Measurements from ENCODE around the gene TDRD5.
"Not testable (repeated sequence)": the region's sequence is repeated elsewhere in the genome, so short reads cannot be mapped to it uniquely, and the experiment has no call there.

The TDRD5 gene

GRCh38 chr1:179599623-179600249, 8.1 kb downstream of the TDRD5 start:
- Histone ChIP-seq H3K9ac (ENCODE audit: low read depth in 1 of 2, low read length in 2 of 2) (no peak overlapping the region), H3K4me3 (ENCODE audit: low read depth in 1 of 2, low read length in 2 of 2) (no peak overlapping the region), H3K4me1 (ENCODE audit: control insufficient read depth in 1 of 2, insufficient read depth in 2 of 2, low read length in 2 of 2) (no peaks in the 10 kb centered on the region), H3K27ac (ENCODE audit: low read depth, low read length) (no peak overlapping the region), H3K9me3 (ENCODE audit: control insufficient read depth in 1 of 2, low read length in 2 of 2) (no peaks in the 10 kb centered on the region), H3K27me3 (ENCODE audit: control insufficient read depth in 1 of 2, insufficient read depth in 2 of 2, low read length in 2 of 2) (no peaks in the 10 kb centered on the region), H3K36me3 (ENCODE audit: control insufficient read depth in 1 of 2, insufficient read depth in 2 of 2, low read length in 2 of 2) (no peaks in the 10 kb centered on the region)

GRCh38 chr1:179601093-179601492, 9.5 kb downstream of the TDRD5 start:
- H3K9ac ChIP-seq (ENCODE audit: low read depth in 1 of 2, low read length in 2 of 2), result no peak overlapping the region
- no peaks in the 10 kb centered on the region for H3K36me3 ChIP-seq (ENCODE audit: control insufficient read depth in 1 of 2, insufficient read depth in 2 of 2, low read length in 2 of 2)
- H3K4me3 ChIP-seq (ENCODE audit: low read depth in 1 of 2, low read length in 2 of 2), result no peak overlapping the region
- H3K27ac ChIP-seq (ENCODE audit: low read depth, low read length), result no peak overlapping the region
- H3K9me3 ChIP-seq (ENCODE audit: control insufficient read depth in 1 of 2, low read length in 2 of 2), result no peaks in the 10 kb centered on the region
- H3K4me1 ChIP-seq (ENCODE audit: control insufficient read depth in 1 of 2, insufficient read depth in 2 of 2, low read length in 2 of 2), result no peaks in the 10 kb centered on the region
- no peaks in the 10 kb centered on the region for H3K27me3 ChIP-seq (ENCODE audit: control insufficient read depth in 1 of 2, insufficient read depth in 2 of 2, low read length in 2 of 2)

- H3K27ac ChIP-seq (ENCODE audit: low read depth, low read length), result no peak overlapping the region
- no peaks in the 10 kb centered on the region for H3K4me1 ChIP-seq (ENCODE audit: control insufficient read depth in 1 of 2, insufficient read depth in 2 of 2, low read length in 2 of 2)
- no peak overlapping the region for H3K4me3 ChIP-seq (ENCODE audit: low read depth in 1 of 2, low read length in 2 of 2)
- H3K27me3 ChIP-seq (ENCODE audit: control insufficient read depth in 1 of 2, insufficient read depth in 2 of 2, low read length in 2 of 2), result no peaks in the 10 kb centered on the region
- H3K36me3 ChIP-seq (ENCODE audit: control insufficient read depth in 1 of 2, insufficient read depth in 2 of 2, low read length in 2 of 2), result no peaks in the 10 kb centered on the region
- H3K9ac ChIP-seq (ENCODE audit: low read depth in 1 of 2, low read length in 2 of 2), result no peak overlapping the region
- H3K9me3 ChIP-seq (ENCODE audit: control insufficient read depth in 1 of 2, low read length in 2 of 2), result no peaks in the 10 kb centered on the region
These were observed 20.7 kb downstream of the TDRD5 start for GRCh38 chr1:179612361-179612760.

DNA sequence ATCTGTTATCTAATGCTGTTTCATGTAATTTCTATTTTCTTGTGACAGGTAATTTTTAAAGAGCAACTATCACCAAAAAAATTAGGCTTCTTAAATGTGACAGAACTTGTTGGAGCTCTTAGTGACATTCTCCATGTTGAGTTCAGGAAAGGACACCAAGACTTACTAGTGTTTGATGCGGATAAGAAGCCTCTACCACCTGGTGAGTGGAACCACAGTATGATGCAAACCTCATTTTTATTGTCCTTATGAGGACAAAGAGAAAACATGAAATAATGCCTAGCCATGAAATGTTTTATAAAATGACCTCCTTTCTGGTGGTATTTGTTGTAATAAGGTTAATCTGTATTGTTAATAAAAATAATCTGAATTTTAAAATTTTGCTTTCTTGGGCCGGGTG, 39.1 kb downstream of the TDRD5 start:
- Histone ChIP-seq H3K9me3 (ENCODE audit: control insufficient read depth in 1 of 2, low read length in 2 of 2) (no peaks in the 10 kb centered on the region), H3K36me3 (ENCODE audit: control insufficient read depth in 1 of 2, insufficient read depth in 2 of 2, low read length in 2 of 2) (no peaks in the 10 kb centered on the region), H3K27me3 (ENCODE audit: control insufficient read depth in 1 of 2, insufficient read depth in 2 of 2, low read length in 2 of 2) (no peaks in the 10 kb centered on the region), H3K4me3 (ENCODE audit: low read depth in 1 of 2, low read length in 2 of 2) (no peak overlapping the region), H3K9ac (ENCODE audit: low read depth in 1 of 2, low read length in 2 of 2) (no peak overlapping the region), H3K27ac (ENCODE audit: low read depth, low read length) (no peak overlapping the region), H3K4me1 (ENCODE audit: control insufficient read depth in 1 of 2, insufficient read depth in 2 of 2, low read length in 2 of 2) (no peaks in the 10 kb centered on the region)

DNA sequence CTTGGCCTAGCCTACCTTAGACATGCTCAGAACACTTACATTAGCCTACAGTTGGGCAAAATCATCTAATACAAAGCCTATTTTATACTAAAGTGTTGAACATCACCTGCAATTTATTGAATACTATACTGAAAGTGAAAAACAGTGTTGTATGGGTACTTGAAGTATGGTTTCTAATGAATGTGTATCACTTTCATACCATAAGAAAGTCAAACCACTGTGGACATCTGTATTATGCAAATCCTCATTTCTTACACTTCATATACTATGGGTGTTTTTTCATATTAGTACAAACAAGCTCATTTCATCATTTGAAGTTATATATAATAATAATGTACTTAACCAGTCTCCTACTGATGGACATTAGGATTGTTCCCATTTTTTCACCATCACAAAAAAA, 41.2 kb downstream of the TDRD5 start:
- Histone ChIP-seq H3K27me3 (ENCODE audit: control insufficient read depth in 1 of 2, insufficient read depth in 2 of 2, low read length in 2 of 2) (no peaks in the 10 kb centered on the region), H3K27ac (ENCODE audit: low read depth, low read length) (no peak overlapping the region), H3K9ac (ENCODE audit: low read depth in 1 of 2, low read length in 2 of 2) (no peak overlapping the region)

GRCh38 chr1:179637211-179637860, 45.7 kb downstream of the TDRD5 start:
- Histone ChIP-seq H3K27me3 (ENCODE audit: control insufficient read depth in 1 of 2, insufficient read depth in 2 of 2, low read length in 2 of 2) (no peaks in the 10 kb centered on the region), H3K9ac (ENCODE audit: low read depth in 1 of 2, low read length in 2 of 2) (no peak overlapping the region), H3K36me3 (ENCODE audit: control insufficient read depth in 1 of 2, insufficient read depth in 2 of 2, low read length in 2 of 2) (no peaks in the 10 kb centered on the region), H3K9me3 (ENCODE audit: control insufficient read depth in 1 of 2, low read length in 2 of 2) (no peaks in the 10 kb centered on the region), H3K27ac (ENCODE audit: low read depth, low read length) (no peak overlapping the region), H3K4me3 (ENCODE audit: low read depth in 1 of 2, low read length in 2 of 2) (no peak overlapping the region), H3K4me1 (ENCODE audit: control insufficient read depth in 1 of 2, insufficient read depth in 2 of 2, low read length in 2 of 2) (no peaks in the 10 kb centered on the region)

More for the DNA sequence above, 41.2 kb downstream of the TDRD5 start:
- Histone ChIP-seq H3K4me3 (ENCODE audit: low read depth in 1 of 2, low read length in 2 of 2) (no peak overlapping the region), H3K4me1 (ENCODE audit: control insufficient read depth in 1 of 2, insufficient read depth in 2 of 2, low read length in 2 of 2) (no peaks in the 10 kb centered on the region), H3K36me3 (ENCODE audit: control insufficient read depth in 1 of 2, insufficient read depth in 2 of 2, low read length in 2 of 2) (no peaks in the 10 kb centered on the region), H3K9me3 (ENCODE audit: control insufficient read depth in 1 of 2, low read length in 2 of 2) (no peaks in the 10 kb centered on the region)

GRCh38 chr1:179661018-179661417, 69.4 kb downstream of the TDRD5 start:
- Histone ChIP-seq H3K36me3 (ENCODE audit: control insufficient read depth in 1 of 2, insufficient read depth in 2 of 2, low read length in 2 of 2) (no peaks in the 10 kb centered on the region), H3K4me1 (ENCODE audit: control insufficient read depth in 1 of 2, insufficient read depth in 2 of 2, low read length in 2 of 2) (no peaks in the 10 kb centered on the region), H3K27me3 (ENCODE audit: control insufficient read depth in 1 of 2, insufficient read depth in 2 of 2, low read length in 2 of 2) (no peaks in the 10 kb centered on the region), H3K9me3 (ENCODE audit: control insufficient read depth in 1 of 2, low read length in 2 of 2) (peaks cover 0 to 3% of the 10 kb centered on the region in 2 donors), H3K4me3 (ENCODE audit: low read depth in 1 of 2, low read length in 2 of 2) (no peak overlapping the region), H3K27ac (ENCODE audit: low read depth, low read length) (no peak overlapping the region), H3K9ac (ENCODE audit: low read depth in 1 of 2, low read length in 2 of 2) (no peak overlapping the region)

GRCh38 chr1:179663810-179664209, 72.2 kb downstream of the TDRD5 start:
- Histone ChIP-seq H3K4me3 (ENCODE audit: low read depth in 1 of 2, low read length in 2 of 2) (no peak overlapping the region), H3K9ac (ENCODE audit: low read depth in 1 of 2, low read length in 2 of 2) (no peak overlapping the region), H3K4me1 (ENCODE audit: control insufficient read depth in 1 of 2, insufficient read depth in 2 of 2, low read length in 2 of 2) (no peaks in the 10 kb centered on the region), H3K27me3 (ENCODE audit: control insufficient read depth in 1 of 2, insufficient read depth in 2 of 2, low read length in 2 of 2) (no peaks in the 10 kb centered on the region), H3K36me3 (ENCODE audit: control insufficient read depth in 1 of 2, insufficient read depth in 2 of 2, low read length in 2 of 2) (no peaks in the 10 kb centered on the region), H3K9me3 (ENCODE audit: control insufficient read depth in 1 of 2, low read length in 2 of 2) (peaks cover 0 to 3% of the 10 kb centered on the region in 2 donors), H3K27ac (ENCODE audit: low read depth, low read length) (no peak overlapping the region)

- no peak overlapping the region for H3K4me3 ChIP-seq (ENCODE audit: low read depth in 1 of 2, low read length in 2 of 2)
- no peak overlapping the region for H3K9ac ChIP-seq (ENCODE audit: low read depth in 1 of 2, low read length in 2 of 2)
- H3K4me1 ChIP-seq (ENCODE audit: control insufficient read depth in 1 of 2, insufficient read depth in 2 of 2, low read length in 2 of 2), result no peaks in the 10 kb centered on the region
- no peaks in the 10 kb centered on the region for H3K27me3 ChIP-seq (ENCODE audit: control insufficient read depth in 1 of 2, insufficient read depth in 2 of 2, low read length in 2 of 2)
- H3K36me3 ChIP-seq (ENCODE audit: control insufficient read depth in 1 of 2, insufficient read depth in 2 of 2, low read length in 2 of 2), result no peaks in the 10 kb centered on the region
- H3K9me3 ChIP-seq (ENCODE audit: control insufficient read depth in 1 of 2, low read length in 2 of 2), result no peaks in the 10 kb centered on the region
- no peak overlapping the region for H3K27ac ChIP-seq (ENCODE audit: low read depth, low read length)
These were observed 86.2 kb downstream of the TDRD5 start for GRCh38 chr1:179677882-179678281.

- not testable (repeated sequence) for H3K27me3 ChIP-seq (ENCODE audit: control insufficient read depth in 1 of 2, insufficient read depth in 2 of 2, low read length in 2 of 2); H3K4me1 ChIP-seq (ENCODE audit: control insufficient read depth in 1 of 2, insufficient read depth in 2 of 2, low read length in 2 of 2); H3K9me3 ChIP-seq (ENCODE audit: control insufficient read depth in 1 of 2, low read length in 2 of 2); H3K4me3 ChIP-seq (ENCODE audit: low read depth in 1 of 2, low read length in 2 of 2); H3K36me3 ChIP-seq (ENCODE audit: control insufficient read depth in 1 of 2, insufficient read depth in 2 of 2, low read length in 2 of 2); H3K9ac ChIP-seq (ENCODE audit: low read depth in 1 of 2, low read length in 2 of 2); H3K27ac ChIP-seq (ENCODE audit: low read depth, low read length)
These were observed 102.9 kb downstream of the TDRD5 start for GRCh38 chr1:179694530-179694929.

All from duodenal mucosa (tissue), 2 donors.